ENCODE results near the gene TM9SF3.

The TM9SF3 gene

GRCh38 chr10:96491303-96491702, 95.5 kb downstream of the TM9SF3 start:
- no peak for FAIRE-seq
- DNase-seq (ENCODE audit: extremely low spot score, insufficient read length, low read depth), result no peak

GRCh38 chr10:96488161-96488935, 98.5 kb downstream of the TM9SF3 start:
- DNase-seq (ENCODE audit: extremely low spot score, insufficient read length, low read depth) (no peak), FAIRE-seq (no peak)

- DNase-seq (ENCODE audit: extremely low spot score, insufficient read length, low read depth) (no peak), FAIRE-seq (no peak)
These were observed 103.8 kb downstream of the TM9SF3 start for GRCh38 chr10:96482815-96483588.

- FAIRE-seq, result no peak
- DNase-seq (ENCODE audit: extremely low spot score, insufficient read length, low read depth), result no peak
These were observed 108.5 kb downstream of the TM9SF3 start for GRCh38 chr10:96478355-96478754.

GRCh38 chr10:96473866-96474265, 112.9 kb downstream of the TM9SF3 start:
- FAIRE-seq (no peak), DNase-seq (ENCODE audit: extremely low spot score, insufficient read length, low read depth) (no peak)

- peak; percentile 22 for DNase-seq (ENCODE audit: extremely low spot score, insufficient read length, low read depth)
- peak; percentile 80 for FAIRE-seq
These were observed 116.6 kb downstream of the TM9SF3 start for GRCh38 chr10:96470116-96470743.

GRCh38 chr10:96468845-96469244, 118.0 kb downstream of the TM9SF3 start:
- DNase-seq (ENCODE audit: extremely low spot score, insufficient read length, low read depth), result no peak
- no peak for FAIRE-seq

Data from GM18507 (cell line).